ENCODE measurements around the gene IL9. TPM values are rescaled to one million over a fixed set of nuclear protein-coding genes. Genes with fewer than 3 reads are reported as not detected.

IL9 gene
- total RNA-seq, 1 donor from 2014 or later, result not detected

DNA sequence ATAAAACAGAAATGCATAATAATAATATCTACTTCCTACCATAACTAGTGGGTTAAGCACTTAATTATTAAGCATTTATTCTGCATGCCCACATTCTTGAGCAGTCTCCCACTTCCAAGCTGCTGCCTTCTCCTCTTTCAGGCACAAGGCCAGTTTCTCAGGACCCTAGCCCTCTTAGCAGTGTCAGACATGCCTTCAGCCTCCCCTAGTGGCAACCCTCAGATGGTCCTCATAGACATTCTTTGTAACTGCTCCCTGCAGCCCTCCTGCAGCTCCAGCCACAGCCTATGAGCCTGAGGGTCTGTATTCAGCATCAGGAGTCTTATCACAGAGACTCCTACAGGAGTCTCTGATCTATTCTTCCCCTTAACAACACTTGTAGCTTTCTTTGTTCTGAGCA is 3.9 kb downstream of the IL9 start:
- no peak for ATAC-seq
- DNase-seq (ENCODE audit: low spot score), result no peak

DNA sequence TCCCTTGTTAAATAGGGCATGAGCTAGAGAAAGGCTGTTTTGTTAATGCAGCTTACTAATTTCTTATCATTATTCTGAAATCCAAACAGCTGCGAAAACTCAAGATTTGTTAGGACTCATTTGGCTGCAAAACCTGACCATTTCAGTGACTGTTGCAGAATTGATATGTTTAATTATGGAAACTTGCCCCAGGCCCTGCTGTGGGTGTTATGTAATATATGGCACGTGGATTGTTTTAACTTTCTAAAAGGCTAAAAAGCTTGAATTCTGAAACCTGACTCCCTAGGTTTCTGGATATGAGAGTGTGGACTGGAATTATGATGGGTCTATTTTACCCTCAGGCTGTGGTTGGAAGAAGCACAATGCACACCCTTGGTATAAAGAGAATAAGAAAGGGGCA is 4.4 kb downstream of the IL9 start:
- DNase-seq (ENCODE audit: low spot score), result no peak
- no peak for ATAC-seq

DNA sequence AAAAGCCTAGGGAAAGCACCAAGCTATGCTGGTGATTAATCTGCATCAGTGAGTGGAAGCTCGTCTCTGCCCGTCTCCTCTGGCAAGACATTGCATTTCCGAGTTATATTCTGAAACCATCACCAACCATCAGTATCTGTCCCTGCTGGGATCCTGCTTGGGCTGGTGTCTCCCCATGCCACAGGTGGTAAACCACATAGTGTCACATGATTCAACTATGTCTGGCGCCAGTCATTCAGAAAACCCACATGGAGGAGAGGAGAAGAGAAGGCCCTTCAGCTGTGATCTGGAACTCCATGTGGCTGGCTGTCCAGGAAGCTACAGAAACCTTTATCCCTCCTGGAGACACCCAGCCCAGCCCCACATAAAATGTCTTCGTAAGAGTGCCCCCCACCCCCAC is 4.8 kb downstream of the IL9 start:
- ATAC-seq (no peak), DNase-seq (ENCODE audit: low spot score) (no peak)

DNA sequence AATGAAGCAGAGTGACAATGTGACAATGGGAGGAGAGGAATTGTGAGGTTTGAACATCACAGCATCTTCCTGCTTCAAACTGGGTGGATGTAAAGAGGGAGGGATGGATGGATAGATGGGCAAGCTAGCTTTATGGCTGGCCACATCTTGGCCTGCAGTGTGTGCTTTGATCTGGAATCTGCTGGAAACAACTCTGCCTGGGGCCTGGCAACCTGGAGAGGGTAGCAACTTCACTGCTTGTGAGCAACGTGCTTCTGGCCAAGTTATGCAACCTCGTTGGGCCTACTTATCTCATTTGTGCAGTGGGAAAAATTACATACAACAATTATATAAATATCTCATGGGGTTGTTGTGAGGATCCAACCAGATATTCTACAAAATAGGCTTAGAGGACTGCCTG is 5.3 kb downstream of the IL9 start:
- ATAC-seq, result no peak

DNA sequence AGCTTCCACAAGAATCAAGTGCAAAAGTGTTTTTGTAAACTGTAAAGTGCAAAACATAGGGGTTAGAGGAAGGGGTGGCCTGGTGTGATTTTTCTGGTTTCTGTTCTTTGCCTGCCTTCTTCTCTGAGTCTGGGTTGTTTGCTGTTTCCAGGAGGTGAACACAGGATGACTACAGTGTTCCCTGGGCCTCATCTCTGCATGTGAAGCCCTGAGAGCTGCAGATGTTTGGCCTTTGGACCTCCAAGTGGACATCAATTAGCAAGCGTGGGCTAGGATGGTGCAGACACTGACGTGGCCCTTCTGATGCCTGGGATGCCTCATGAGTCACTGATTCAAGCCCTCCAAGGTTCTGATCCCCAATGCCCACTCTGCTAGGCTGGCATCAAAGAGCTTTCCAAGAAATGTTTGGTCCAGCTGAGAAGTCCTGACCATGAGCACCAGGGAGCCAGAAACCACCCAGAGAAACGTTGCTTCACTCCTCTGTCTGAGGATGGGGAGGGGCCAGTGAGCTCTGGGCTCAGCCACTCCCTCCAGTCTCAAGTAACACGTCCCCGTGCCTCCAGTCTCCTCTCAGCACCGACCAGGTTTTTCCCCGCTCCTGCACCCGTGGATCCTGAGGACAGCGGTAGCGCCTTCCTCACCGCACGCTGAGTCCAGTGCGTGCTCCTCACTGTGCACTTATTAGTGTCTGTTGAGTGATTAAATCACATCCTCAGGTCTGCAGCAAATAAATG is 7.6 kb downstream of the IL9 start:
- ATAC-seq (no peak), DNase-seq (ENCODE audit: low spot score) (no peak)

More for the DNA sequence above, 5.3 kb downstream of the IL9 start:
- DNase-seq (ENCODE audit: low spot score), result no peak

DNA sequence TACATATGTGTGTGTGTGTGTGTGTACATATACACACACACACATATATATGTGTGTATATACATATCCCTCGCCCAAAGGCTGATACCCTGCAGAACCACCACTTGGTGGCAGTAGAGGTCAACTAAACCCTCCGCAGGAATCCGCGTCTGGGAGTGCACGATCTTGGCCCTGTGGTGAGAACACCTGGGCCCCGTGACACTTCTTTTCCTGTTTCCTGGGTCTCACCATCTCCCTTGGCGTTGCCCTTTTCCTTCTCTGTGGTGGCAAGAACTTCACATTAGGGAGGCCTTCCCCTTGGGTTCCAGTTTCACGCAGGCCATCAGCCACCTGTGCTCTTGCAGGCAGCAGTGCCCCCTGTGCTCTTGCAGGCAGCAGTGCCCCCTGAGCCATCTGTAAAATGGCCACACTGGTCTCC is 8.2 kb downstream of the IL9 start:
- peak; percentile 70 for DNase-seq (ENCODE audit: low spot score)

DNA sequence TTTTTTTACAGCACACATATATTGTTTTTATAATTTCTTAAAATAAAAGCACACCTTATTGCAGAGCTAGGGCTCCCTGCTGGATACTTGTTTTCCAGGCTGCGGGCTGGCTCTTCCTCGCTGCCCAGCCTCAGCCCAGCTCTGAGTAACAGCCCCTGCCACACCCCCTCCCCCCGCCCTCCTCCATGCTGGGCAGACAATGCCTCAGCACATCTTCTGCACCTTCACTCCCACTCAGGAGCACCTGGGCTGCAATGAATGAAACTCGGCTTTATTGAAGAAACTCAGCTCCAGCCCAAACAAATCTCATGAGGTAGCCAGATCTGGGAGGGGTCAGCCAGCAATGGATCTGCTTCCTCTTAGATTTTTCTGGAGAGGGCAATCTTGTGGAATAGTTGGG is 9.5 kb downstream of the IL9 start:
- DNase-seq (ENCODE audit: low spot score), result no peak
- ATAC-seq, result no peak

More for the DNA sequence above, 8.2 kb downstream of the IL9 start:
- ATAC-seq, result peak; percentile 99

DNA sequence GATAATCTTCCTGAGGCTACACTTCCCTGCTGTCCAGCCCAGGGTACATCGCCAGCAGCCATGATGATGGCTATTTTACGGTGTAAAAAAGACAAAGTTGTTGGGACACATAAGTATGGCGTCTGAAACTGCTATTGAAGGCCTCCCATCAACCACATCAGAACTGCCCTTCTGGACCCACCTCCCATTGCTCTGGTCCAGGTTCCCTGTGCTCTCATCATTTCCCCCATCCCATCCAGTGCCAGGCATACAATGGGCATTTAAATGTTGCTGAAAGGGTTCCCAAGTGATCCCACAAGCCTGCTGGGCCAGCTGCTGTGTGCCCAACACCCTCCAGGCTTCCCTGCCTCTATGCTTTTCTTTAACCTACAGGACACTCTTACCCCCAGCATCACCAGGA is 10.6 kb downstream of the IL9 start:
- DNase-seq (ENCODE audit: low spot score), result no peak
- ATAC-seq, result no peak

DNA sequence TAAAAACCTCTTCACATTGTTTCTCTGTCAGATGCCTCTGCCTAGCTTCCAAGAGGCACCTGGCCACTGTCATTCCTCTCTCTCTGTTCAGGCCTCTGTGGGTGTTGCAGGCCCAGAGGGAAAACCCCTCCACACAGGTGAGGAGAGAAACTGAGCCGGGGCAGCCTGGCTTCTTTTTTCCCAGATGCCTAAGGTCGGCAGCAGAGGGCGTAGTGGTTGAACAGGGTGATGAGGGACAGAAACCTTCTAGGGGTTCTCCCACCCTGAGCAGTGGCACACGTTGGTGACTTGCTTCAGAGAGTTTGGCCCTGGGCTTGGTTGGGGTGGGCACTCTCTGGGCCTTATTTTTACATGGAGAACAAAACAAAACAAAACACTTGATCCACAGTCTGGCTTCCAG is 12.2 kb downstream of the IL9 start:
- ATAC-seq (no peak), DNase-seq (ENCODE audit: low spot score) (no peak)

DNA sequence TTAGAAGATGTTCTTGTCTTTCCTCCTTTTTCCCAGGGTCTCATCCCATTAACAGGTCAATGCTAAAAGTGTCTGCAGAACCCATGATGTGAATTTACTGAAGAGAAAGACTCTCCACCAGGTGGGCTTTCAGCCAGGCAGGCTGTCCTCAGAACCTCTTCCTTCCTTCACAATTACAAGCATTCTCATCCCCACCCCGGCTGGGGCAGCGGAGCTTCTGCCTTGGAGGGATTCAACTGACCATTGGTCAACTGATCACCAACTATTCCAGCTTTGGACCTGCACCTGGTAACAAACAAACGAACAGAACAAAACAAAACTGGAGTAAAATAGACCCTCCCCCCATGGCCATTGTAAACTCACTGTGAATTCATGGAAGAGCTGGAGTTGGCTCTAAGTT is 12.6 kb downstream of the IL9 start:
- DNase-seq (ENCODE audit: low spot score), result no peak
- no peak for ATAC-seq

DNA sequence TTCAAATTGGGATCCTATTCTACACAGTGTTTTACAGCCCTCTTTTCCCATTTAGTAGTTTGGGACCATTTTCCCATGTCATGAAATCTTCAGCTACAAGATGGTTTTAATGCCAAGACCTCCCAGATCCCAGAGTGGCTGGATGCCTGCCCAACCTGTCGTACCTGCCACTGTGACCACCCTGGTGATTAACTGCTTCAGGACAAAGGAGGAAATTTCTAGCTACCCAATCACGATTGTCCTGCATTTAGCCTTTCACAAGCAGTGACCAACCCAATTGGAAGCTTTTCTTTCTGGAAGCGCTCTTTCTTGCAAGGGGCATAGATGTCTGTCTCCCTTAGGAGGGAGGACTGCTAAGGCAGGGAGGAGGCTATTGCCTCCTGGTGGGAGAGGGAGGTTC is 13.8 kb downstream of the IL9 start:
- DNase-seq (ENCODE audit: low spot score), result peak; percentile 22
- ATAC-seq, result no peak

DNA sequence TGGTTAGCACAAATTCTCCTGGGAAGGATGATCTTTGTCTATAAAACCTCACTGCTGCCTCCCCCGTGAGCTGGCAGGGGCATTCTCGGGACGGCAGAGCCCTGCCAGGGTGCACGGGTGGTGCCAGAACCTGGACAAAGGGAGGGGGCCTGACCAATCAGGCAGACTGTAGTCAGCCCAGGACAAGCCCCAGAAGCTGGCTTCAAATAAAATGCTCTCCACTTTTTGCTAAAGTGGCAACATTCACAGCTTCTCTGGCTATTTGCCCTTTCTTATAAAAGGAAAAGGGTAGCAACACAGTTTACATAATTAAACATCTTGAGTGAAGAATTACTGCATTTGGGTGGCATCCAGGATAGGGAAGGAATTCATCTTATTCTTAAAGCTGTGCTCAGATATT is 14.4 kb downstream of the IL9 start:
- ATAC-seq (no peak), DNase-seq (ENCODE audit: low spot score) (peak; percentile 30)

DNA sequence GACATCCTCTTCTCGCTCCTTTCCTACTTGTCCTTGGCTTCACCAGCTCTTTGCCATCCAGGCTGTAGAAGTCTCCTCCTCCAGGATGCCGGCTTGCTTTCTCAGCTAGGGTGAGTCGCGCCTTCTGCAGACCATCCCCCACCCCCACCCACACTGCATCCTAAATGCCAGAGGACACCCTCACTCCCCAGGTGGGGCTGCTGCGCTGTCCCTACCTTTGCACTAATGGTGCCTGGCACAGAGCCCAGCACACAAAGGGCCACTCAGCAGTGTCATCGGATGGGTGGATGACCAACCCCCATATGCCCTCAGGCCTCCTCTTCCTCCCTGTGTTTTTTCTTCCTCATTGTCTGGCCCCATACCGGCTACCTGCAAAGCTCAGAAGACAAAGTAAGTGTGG is 14.8 kb downstream of the IL9 start:
- DNase-seq (ENCODE audit: low spot score) (peak; percentile 40), ATAC-seq (no peak)

DNA sequence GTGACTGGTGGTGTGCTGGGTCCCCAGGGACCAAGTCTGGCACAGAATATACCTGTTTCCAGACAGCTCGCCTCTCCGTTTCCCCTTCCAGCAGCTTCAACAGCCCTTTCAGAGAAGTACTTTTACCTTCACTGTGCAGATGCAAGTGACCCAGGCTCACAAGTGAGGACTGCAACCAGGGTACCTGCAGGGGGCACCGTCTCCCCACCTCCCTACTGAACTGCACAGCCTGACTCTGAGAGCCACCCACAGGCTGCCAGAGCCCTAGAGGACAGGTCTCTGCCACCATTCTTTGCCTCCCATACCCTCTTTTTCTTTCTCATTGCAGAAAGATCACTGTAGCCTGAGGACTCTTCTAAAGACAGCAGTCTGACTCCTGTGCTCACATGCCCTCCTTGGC is 15.4 kb downstream of the IL9 start:
- peak; percentile 3 for DNase-seq (ENCODE audit: low spot score)
- ATAC-seq, result no peak

DNA sequence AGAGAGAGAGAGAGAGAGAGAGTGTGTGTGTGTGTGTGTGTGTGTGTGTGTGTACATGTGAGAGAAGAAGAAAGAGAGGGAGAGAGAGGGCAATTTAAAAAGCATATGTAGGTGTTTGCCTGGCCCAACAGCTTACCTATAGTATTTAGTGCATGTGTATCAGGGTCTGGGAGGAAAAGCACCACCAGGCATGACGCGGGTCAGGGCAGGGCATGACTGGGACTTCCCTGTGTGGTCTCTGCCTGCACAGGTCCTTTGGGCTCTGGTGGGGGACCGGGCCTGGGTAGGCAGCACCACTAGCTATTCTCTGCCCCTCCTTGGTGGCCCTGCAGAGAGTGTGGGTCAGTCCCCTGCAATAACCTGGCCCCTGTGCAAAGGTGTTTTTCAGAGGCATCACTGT is 16.1 kb downstream of the IL9 start:
- DNase-seq (ENCODE audit: low spot score), result no peak
- no peak for ATAC-seq

DNA sequence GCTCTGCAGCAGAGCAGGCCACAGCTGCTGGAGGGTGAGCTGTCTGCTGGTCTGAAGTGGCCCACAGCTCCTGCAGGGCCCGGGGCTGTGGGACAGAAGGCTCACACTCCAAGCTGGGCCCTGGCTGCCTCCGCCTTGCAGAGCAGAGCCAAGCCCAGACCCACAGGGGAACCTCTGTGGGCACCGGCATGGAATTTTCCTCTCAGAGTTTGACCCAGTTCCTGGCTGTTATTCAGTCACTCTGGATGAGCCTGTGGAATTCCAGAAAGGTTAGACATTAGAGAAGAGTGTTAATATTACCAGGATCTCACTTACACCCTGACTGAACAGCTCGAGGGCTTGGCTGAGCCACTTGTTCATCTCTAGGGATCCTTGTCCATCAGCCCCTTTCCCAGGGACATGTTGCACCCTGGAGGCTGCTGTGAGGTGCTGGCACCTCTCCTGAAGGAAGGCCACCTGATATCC is 17.5 kb downstream of the IL9 start:
- DNase-seq (ENCODE audit: low spot score), result no peak
- no peak for ATAC-seq

DNA sequence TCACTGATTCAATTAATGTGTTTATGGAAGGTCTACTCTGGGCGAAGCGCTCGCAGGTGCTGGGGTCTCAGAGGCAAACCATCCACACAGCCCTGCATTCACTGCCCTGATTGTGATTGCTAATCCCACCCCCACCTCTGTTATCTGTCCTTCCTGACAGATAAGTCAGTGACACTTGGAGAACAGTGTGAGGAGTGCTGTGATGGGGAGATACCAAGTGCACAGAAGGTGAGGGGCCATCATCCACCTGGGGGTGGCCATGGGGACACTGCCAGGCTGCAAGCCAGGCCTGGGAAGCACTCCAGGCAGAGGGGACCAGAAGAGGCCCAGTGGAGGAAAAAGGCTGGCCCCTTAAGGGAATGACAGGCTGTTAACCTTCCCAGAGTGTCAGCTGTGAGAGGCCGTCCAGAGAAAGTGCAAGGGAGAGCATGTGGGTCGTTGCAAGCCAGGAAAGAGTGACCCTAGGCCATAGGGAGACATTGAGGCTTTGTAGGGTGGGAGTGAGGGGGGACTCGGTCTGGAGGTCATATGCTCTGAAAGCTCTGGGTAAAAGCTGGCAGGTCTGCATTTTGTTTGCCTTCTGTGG is 18.0 kb downstream of the IL9 start:
- ATAC-seq (no peak), DNase-seq (ENCODE audit: low spot score) (no peak)

DNA sequence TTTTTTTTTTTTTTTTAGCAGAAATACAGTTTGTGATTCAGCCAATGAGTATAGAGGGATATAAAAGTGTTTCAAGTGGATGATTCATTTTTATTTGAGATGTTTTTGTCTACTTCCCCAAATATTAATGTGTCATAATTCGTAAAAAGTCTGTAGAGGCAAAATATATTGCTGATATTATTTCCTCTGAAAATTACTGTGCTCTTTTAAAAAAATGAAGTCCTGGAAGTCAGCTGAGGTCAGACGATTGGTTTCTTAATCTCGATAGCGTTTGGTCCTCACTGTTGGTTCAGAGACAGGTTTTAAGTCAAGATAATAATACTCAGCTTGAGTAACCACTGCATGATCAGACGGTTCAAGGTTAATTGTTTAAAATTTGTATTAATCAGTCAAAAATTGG is 19.5 kb downstream of the IL9 start:
- ATAC-seq, result no peak
- DNase-seq (ENCODE audit: low spot score), result no peak

DNA sequence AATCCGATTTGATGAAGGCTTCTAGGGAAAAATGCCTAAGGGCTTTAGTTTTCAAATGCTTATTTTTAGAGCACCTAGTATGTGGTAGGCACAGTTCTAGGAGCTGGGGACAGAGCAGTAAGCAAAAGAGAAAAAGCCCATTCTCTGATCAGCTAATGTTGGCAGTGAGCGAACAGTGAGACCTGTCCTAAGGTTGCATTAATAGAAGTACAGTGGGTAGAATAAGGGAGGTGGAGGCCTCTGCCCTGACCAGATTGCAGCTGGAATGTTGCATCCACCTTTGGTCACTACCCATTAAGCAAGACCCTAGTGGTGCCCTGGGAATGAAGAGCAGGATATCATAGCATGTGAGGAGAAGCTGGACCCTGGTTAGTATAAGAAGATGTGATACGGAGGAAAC is 20.1 kb downstream of the IL9 start:
- ATAC-seq (no peak), DNase-seq (ENCODE audit: low spot score) (no peak)

DNA sequence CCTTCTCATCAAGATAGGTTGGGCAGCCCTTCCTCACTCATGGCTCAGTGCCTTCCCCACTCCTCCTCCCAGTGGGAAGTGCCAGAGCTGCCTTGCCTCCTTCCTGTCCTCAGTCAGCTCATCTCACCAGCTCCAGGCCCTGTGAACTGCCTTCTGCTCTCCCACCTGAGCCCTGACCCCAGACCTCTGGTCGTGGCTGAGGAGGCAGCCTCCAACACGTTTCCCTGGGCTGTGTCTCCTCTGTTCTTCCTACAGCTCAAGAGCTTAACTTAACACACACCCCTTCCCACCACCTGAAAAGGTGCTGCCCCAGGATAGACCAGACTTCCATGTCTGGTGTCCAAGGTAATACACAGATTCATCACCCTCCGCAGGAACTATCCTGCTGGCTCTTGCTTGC is 21.2 kb downstream of the IL9 start:
- DNase-seq (ENCODE audit: low spot score) (no peak), ATAC-seq (no peak)

DNA sequence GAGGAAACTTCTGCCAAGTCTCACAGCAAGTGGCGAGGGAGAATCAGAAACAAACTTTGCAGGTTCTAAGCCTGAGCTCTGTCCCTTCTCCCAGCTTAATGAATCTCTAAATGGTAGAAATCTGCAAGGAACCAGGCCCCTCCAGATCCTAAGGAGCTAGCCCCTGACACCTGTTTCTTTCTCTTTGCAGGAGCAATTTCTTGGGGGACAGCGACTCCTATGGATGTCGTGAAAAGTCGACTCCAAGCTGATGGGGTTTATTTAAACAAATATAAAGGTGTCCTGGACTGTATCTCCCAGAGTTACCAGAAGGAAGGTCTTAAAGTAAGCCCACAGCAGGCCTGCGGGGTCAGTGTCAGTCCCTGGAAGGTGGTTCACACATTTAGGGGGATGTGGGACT is 21.8 kb downstream of the IL9 start:
- no peak for DNase-seq (ENCODE audit: low spot score)
- no peak for ATAC-seq

DNA sequence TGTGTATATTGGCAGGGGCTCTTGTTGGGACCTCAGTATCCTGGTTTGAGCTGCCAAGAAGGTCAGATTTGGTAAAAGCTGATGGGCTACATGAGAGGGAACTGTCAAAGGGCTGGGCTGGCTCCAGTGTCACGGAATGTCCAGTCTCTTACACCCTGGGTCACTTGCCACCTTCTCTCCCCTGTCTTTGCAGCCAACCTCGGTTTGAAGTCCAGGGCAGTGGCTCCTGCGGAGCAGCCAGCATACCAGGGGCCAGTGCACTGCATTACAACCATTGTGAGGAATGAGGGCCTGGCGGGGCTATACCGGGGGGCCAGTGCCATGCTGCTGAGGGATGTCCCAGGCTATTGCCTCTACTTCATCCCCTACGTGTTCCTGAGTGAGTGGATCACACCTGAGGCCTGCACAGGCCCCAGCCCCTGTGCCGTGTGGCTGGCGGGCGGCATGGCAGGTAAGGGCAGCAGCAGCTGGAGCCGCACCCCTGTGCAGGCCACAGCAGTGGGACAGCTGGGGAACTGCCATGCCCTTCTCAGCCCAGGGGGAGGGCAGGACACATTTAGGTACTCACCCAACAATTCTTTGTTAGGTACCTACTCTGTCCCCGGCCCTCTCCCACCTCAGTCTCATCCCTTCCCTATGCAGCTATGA is 24.2 kb downstream of the IL9 start:
- ATAC-seq (peak; percentile 70), DNase-seq (ENCODE audit: low spot score) (no peak)
